Measurements from ENCODE around the gene TCF3.
"Not testable (repeated sequence)": the region's sequence is repeated elsewhere in the genome, so short reads cannot be mapped to it uniquely, and the experiment has no call there.

The TCF3 gene

DNA sequence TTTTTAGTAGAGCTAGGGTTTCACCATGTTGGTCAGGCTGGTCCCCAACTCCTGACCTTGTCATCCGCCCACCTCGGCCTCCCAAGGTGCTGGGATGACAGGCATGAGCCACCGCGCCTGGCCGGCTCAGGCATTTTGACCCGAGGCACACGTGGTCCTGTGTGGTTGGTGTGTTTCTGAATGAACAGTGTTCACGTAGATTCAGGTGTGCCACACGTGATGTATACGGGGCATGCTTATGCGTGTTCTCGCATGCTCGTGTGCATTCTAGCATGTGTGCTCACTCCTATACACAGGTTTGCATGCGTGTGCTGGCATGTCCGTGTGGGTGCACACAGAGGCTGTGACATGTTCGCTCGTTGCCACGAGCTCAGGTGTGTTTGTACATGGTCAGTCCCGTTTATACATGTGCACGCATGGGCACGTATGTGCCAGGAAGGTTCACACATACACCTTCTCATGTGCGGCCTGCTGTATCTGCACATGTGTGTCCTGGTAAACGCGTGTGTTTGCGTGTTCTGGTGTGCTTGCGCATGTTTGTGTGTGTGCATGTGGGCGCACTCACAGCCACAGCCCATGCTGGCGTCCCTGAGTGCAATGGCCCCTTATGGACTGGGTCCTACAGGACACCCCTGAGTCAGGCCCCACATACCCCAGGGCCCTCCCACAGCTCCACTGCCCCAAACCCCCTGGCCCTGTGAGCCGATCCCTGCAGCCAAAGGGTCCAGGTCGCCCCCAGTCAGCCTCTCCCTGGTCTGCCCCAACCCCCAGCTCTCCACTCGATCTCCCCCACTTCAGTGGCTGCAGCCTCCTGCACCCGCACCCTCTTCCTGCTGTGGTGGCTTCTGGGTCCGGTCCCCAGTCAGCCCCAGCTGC, 20.6 kb upstream of the TCF3 start:
- DNase-seq (ENCODE audit: low spot score), result no peak

DNA sequence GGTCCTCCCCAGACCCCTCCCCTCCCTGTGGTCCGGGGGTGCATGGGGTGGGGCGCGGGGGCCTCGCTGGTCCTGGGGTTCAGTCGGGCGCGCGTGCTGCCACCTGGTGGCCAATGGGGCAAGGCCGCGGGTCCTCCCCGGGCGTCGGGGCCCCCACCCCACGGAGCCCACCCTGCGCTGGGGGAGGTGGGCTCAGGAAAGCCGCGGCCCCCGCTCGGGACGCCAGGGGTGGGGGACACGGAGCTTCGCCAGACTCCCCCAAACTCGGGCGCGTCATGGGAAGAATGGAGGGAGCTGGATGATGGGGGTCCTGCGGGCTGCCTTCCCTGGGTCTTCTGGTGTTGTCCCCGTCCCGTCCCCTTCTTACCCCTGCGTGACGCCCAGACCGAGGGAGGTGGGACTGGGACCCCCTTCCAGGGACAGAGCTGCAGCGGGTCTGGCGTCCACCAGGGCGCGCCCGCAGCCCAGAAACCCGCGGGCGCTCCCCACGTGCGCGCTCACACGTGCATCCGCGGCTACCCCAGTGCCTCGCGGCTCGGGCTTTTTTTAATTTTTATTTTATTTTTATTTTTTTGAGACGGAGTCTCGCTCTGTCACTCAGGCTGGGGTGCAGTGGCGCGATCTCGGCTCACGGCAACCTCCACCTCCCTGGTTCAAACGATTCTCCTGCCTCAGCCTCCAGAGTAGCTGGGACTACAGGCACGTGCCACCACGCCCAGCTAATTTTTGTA, 19.8 kb upstream of the TCF3 start:
- peak; percentile 52 for DNase-seq (ENCODE audit: low spot score)

DNA sequence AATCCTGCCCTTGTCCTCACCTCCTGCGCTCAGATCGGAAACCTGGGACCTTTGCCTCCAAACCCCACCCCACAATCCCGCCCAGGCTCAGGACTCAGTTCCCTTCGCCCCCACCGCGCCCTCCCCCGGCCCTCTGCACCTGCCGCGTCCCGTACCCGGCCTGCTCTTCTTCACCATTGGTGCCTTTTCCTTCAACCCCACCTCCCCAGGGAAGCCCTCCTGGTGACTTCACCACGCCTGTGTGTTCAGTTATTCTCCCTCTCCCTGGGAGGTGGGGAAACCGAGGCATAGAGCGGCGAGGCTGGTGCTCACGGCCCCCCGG, 19.3 kb upstream of the TCF3 start:
- DNase-seq (ENCODE audit: low spot score), result peak; percentile 77

DNA sequence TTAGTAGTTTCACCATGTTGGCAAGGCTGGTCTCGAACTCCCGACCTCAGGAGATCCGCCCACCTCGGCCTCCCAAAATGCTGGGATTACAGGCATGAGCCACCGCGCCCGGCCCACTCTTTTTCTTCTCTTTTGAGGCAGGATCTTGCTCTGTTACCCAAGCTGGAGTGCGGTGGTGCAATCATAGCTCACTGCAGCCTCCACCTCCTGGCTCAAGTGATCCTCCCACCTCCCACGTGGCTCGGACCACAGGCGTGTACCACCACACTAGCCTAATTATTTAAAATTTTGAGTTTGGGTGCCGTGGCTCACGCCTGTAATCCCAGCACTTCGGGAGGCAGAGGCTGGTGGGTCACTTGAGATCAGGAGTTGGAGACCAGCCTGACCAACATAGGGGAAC, 18.3 kb upstream of the TCF3 start:
- not testable (repeated sequence) for DNase-seq (ENCODE audit: low spot score)

DNA sequence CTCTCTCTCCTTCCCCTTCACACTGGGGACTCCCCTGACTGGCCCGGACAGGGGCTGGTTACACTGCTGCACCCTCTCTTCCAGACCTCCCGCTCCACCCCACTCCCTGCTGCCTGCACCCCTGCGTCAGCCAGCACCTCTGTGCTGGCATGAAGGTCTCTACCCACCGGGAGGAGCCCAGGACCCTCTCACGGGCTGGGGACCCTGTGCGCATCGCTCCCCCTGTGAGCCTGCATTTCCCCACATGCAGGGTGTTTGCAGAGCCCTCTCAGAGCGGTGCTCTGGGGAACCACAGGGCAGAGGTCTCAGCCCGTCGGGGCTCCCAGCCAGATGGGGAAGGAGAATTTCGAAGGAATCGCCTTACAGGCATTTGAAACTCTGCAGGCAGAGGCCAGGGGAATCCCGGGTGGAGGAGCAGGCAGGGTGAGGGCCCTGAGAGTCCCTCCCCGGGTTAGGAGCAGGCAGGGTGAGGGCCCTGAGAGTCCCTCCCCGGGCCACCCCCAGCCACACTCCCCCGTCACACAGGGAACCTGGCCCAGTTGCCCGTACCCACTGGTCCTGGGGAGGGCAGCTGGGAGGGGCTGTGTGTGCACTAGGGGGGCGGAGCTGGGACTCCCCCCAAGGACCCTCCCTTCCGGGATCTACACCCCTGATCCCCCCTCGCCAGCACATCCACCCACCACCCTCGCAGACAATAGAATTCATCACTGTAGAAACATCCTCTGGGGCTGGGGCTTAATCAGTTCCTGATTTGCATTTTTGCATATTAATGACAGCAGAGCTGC, 16.3 kb upstream of the TCF3 start:
- no peak for DNase-seq (ENCODE audit: low spot score)

DNA sequence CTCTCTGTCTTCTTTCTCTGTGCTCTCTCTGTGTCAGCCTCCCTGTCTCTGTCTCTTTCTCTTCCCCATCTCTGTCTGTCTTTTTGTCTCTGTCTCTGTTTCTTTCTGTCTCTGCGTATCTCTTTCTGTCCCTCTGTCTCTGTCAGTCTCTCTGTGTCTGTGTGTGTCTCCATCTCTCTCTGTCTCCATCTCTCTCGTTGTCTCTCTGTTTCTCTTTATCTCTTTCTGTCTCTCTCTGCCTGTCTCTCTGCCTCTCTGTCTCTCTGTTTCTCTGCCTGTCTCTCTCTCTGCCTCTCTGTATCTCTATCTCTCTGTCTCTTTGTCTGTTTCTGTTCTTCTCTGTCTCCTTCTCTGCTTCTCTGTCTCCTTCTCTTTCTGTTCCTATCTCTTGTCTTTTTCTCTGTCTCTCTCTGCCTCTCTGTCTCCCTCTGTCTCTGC, 15.7 kb upstream of the TCF3 start:
- no peak for DNase-seq (ENCODE audit: low spot score)

DNA sequence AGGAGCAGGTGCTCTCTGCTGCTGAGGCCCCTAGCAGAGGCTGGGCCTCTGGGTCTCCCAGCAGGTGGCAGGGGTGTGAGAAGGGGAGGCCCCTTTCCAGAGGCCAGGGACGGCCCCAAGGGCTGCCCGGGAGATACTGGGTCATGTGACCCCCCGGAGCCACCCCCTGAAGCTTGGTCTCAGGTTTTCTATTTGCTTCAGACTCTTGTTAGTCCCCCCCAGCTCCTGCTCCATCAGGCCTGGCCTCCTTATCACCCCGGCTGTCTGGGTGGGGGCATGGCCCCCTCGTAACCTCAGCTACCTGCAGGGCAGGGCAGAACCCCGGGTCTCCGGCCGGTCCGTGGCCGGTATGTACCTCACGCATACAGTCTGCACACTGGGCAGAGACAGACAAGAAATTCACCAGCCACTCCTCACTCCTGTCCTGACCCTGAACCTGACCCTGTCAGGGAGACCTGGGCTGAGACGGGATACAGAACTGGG, 13.2 kb upstream of the TCF3 start:
- no peak for DNase-seq (ENCODE audit: low spot score)

DNA sequence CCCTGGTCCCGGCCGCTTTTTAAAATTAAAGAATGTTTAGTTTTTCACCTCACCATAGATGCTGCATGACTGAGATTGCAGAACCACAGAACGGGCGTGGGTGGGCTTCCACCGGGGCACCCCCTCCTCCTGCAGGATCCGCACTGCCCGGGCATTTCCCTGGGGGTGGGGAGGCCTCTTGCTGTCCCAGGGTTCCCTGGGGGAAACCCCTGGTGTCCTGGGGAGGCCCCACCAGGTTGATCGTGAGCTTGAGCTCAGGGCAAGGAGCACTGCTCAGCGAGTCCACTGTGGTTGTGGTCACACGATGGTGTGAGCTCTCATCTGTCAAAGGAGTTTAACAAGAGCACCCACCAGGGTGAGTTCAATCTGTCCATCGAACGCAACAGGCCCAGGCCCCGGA, 11.4 kb upstream of the TCF3 start:
- no peak for DNase-seq (ENCODE audit: low spot score)

DNA sequence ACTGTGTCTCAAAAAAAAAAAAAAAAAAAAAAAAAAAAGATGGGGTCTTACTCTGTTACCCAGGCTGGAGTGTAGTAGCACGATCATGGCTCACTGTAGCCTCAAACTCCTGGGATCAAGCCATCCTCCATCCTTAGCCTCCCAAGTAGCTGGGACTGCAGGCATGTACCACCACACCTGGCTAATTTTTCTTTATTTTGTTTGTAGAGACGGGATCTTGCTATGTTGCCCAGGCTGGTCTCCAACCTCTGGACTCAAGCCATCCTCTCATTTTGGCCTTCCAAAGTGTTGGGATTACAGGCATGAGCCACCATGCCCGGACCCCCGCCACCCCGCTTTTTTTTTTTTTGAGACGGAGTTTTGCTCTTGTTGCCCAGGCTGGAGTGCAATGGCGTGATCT, 10.8 kb upstream of the TCF3 start:
- DNase-seq (ENCODE audit: low spot score), result not testable (repeated sequence)

DNA sequence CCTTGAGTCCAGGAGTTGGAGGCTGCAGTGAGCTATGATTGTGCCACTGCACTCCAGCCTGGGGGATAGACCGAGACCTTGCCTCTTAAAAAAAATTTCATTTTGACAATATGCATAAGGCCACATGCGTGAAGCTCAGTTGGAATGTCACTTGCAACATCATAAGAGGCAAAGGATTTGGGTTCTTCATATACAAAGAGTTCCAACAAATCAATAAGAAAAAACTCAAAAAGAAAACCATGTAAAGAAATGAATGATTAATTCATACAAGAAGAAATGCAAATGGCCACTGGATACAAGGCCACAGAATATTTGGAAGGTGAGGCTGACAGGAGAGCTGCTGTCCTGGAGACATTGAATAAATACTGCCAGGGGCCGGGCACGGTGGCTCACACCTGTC, 9.6 kb upstream of the TCF3 start:
- DNase-seq (ENCODE audit: low spot score), result no peak

DNA sequence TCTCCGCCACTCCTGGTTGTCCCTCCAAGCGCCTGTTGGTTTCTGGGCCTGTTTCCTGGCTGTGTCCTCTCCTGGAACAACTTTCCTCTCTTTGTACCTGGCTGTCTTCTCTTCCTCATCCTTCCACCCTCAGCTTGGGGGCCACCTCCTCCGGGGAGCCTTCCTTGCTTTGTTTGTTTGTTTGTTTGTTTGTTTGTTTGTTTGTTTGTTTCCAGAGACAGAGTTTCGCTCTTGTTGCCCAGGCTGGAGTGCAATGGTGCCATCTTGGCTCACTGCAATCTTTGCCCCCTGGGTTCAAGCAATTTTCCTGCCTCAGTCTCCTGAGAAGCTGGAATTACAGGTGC, 6.6 kb upstream of the TCF3 start:
- DNase-seq (ENCODE audit: low spot score), result no peak

DNA sequence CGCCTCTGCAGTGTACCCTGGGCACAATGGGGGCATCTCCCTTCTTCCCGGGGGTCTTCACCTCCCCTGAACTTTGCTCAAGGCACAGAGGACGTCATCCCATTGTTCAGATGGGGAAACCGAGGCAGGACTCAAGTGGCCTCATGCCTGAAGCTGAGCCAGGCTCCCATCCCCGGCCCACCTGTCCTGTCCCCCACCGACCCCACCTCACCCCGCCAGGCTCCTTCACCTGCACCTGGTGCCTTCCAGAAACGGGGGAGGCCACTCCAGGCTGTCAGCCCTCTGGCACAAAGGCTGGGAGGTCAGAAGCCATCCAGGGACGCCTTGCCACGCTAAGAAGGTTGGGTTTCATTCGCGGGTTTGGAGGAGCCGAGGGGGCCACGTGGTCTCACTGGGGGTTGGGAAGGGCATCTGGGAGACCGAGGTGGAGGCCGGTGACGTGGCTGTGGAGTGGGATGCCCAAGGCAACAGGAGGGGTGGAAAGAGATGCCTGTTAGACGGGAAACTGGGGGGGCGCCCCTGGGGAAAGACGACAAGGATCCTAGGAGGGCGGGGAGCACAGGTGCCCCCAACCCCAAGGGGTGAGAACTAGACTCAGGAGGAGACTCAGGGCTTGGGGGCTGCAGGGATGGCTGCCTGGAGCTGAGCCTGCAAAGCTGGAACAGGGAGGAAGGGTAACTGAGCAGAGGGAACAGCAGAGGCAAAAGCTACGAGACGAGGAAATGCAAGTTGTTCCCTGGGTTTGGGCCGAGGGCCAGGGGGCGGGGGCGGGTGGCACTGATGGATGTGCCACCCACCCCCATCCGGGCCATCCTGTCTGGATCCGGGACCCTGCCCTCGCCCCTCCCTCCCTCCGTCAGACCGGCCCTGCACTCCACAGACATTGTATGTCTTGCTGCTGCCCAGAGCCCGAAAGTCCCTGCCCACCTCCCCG, 6.0 kb upstream of the TCF3 start:
- DNase-seq (ENCODE audit: low spot score), result no peak

DNA sequence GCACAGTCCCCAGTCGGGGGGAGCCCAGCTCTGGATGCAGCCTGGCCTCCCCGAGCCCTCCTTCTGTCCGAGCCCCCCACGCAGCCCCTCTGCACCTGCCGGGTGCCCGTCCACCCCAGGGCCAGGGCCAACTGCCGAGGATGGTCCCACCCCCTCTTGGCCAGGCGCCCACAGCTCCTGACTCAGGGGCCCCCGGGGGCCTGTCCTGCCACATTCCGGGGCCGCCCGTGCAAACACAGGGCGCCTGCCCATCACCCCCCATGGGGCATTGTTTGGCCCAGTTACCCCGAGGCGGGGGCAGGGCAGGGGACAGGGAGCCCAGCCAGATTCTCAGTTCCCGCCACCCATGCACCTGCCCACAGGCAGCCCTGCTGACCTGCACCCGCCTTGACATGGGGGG, 5.3 kb upstream of the TCF3 start:
- DNase-seq (ENCODE audit: low spot score), result no peak

DNA sequence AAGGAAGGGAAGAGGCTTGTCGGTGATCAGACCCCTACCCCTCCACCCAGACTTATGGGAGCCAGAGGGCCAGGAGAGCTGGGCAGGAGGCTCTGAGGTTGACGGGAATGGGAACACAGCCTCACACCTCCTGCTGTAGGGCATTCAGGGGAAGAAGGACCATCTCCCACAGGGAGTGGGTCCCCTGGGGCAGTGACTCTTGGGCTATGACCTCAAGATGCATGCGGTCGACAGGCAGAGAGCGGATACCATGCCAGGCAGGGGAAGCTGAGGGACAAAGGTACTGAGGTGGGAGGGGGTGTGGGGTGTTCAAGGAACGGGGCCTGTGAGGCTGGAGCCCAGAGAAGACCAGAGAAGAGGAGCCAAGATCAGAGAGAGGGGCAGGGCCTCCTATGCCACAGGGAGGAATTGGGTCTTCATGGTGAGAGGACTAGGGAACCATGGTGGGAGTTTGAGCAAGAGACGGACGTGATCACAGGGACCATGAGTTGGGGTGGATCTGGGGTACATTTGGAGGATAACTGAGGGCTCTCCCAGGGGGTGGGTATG, 4.6 kb upstream of the TCF3 start:
- DNase-seq (ENCODE audit: low spot score), result no peak

DNA sequence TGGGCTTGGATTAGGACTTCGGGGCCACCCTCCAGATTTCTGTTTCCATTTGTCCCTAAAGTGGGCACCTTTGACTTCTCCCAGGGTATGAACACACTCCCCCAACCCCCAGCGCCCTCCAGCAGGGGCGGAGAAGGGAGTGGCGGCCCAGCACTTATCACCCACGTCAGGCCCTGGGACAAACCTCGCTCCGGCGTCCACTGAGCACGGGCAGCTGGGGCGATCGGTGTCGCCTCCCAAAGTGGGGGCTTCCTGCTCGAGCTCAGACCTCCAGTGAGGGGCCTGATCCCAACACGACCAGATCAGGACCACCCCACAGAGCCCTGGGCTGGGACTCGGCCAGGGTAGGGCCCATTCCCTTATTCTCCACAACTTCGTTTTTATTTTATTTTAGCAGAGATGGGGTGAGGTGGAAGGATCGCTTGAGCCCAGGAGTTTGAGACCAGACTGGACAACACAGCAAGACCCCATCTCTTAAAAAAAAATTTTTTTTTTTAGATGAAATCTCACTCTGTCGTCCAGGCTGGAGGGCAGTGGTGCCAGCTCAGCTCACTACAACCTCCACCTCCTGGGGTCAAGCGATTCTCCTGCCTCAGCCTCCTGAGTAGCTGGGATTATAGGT, 3.7 kb upstream of the TCF3 start:
- DNase-seq (ENCODE audit: low spot score), result no peak

DNA sequence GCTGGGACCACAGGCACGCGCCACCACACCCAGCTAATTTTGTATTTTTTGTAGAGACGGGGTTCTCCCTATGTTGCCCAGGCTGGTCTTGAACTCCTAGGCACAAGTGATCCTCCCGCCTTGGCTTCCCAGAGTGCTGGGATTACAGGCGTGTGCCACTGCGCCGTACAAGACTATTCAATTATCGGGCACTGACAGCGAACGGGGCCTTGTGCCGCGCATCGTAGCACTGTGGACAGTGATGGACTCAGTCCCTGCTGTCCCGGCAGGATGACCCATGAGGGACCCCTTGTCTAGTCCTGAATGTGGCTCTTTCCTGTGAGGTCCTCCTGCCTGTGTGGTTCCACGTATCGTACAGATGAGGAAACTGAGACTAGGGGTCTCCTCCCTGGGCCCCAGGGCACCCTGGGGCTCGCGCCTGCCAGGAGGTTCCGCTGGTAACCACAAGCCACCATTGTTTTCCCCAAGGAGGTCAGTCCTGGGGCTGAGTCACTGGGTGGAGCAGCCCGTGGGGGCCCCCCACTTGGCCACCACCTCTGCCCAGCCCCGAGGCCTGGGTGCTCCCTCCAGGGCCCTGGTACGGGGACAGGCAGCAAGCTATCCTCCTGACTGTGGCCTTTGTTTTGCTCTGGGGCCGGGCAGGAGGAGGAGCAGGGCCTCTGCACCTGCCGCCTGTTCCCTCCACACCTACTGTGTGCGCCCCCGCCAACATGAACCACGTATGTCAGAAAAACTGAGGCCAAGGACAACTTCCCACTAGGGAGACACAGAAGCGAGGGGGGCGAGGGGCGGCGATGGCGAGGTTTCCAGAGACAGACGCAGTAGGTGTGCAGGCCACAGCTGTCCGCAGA, 2.9 kb upstream of the TCF3 start:
- DNase-seq (ENCODE audit: low spot score), result no peak

DNA sequence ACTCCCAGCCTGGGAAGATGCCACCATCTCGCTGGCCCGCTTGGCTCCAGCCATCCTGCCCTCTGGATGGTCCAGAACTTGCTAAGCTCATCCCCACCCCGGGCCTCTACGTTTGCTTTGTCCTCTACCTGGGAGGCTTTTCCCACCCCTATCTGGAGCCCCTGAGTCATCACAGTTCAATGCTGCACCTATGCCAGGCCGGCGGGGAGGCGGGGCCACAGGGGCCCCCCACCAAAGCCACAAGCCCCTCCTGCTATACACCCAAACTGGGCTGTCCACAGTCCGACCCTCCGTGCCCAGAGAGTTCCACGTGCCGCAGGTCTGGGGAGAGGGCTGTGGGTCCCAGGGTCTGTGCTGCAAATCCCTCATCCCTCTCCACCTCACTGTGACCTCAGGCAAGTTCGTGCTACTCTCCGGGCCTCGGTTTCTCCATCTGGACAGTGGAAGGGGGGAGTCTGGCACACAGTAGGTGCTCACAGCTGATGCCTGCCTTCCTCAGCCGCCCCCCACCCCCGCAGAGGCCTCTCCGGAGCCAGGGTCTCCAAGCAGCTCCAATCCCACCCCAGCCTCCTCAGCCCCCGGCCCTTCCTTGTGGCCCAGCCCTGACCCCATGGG, 1.9 kb upstream of the TCF3 start:
- no peak for DNase-seq (ENCODE audit: low spot score)

DNA sequence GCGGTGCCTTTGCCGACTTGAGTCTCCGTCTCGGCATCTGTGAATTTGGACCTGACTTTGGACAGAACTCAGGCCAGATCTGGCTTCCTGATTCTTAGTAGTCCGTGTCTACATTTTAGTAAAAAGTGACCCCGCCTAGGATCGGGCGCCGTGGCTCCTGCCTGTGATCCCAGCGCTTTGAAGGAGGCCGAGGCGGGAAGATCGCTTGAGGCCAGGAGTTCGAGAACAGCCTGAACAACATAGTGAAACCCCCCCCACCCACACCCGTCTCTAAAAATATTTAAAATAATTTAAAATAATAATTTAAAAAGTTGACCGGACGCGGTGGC, 849 bp upstream of the TCF3 start:
- no peak for DNase-seq (ENCODE audit: low spot score)

DNA sequence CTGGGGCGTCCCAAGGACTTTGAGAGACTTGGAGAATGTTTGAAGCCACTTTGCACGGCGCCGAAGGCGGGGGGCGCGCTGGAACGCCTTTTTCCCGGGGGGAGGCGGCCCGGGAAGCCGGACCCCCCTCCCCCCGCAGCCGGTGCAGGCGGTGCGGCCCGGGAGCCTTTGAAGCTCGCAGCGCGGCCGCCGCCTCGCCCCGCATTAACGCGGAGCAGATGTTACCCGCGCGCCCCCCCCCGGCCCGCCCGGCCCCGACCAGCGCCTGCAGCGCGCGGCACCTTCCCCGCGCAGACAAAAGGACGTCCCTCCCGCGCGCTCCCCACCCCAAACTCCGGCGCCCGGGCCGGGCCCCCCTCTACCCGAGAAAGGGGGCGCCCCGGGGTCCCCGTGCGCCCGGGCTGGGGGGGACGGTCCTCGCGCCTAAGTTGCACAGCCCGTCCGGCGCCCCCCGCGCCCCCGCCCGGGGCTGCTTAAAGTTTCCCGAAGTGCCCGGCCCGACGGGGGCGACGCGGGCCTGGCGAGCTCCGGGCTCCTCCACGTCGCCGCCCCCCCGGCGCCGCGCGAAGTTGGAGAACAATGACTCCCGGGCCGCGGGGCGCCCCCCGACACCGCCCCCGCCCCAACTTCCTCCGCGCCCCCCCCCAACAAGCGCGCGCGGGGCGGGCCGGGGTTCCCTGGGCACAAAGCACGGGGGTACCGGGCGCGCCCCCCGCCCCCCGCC, 685 bp downstream of the TCF3 start:
- no peak for DNase-seq (ENCODE audit: low spot score)
